SU-DHL-6 (cell line): Measurements from ENCODE around the gene NDUFS6.

Experiments
- H2AFZ ChIP-seq: fragments of 200-600 bp; sonication (generic); 2 replicates; pipeline ENCODE4 v1.6.1; 2014; ENCODE audit warnings: low read depth, mild to moderate bottlenecking, moderate library complexity, mixed read lengths, antibody characterized with exemption, low read length; ENCODE audit not compliant: severe bottlenecking
- H3F3A ChIP-seq: fragments of 200-600 bp; shearing (Covaris generic); 2 replicates; pipeline ENCODE4 v1.6.0; 2016; ENCODE audit warnings: antibody characterized with exemption, mild to moderate bottlenecking; ENCODE audit not compliant: insufficient read depth
- H3K27ac ChIP-seq: fragments of 200-600 bp; sonication (generic); 2 replicates; pipeline ENCODE4 v1.5.1; 2016; ENCODE audit warnings: low read depth, mild to moderate bottlenecking, low read length, moderate library complexity, mixed read lengths
- H3K27me3 ChIP-seq: fragments of 200-600 bp; sonication (generic), shearing (Covaris generic); 2 replicates; pipeline ENCODE4 v1.6.0; 2014; ENCODE audit warnings: mild to moderate bottlenecking, low read length
- H3K36me3 ChIP-seq: fragments of 200-600 bp; sonication (generic); 2 replicates; pipeline ENCODE4 v1.6.1; 2014; ENCODE audit warnings: mild to moderate bottlenecking, low read length, mixed read lengths
- H3K4me2 ChIP-seq: fragments of 300-600, 200-600 bp; shearing (Covaris generic), sonication (generic); 2 replicates; pipeline ENCODE4 v1.6.0; 2014; ENCODE audit warnings: low read length, low read depth, mild to moderate bottlenecking; ENCODE audit not compliant: poor library complexity, severe bottlenecking
- H3K4me3 ChIP-seq: fragments of 200-600 bp; sonication (generic); 2 replicates; pipeline ENCODE4 v1.5.1; 2014; ENCODE audit warnings: antibody characterized with exemption, low read length, mild to moderate bottlenecking, mixed read lengths; ENCODE audit not compliant: insufficient read depth, poor library complexity, severe bottlenecking
- H3K79me2 ChIP-seq: fragments of 200-600 bp; sonication (generic); 2 replicates; pipeline ENCODE4 v1.6.1; 2014; ENCODE audit warnings: mild to moderate bottlenecking, low read length, moderate library complexity; ENCODE audit not compliant: insufficient read depth
- H3K9ac ChIP-seq: fragments of 200-600 bp; sonication (generic); 2 replicates; pipeline ENCODE4 v1.7.0; 2014; ENCODE audit warnings: mild to moderate bottlenecking, low read length
- H3K9me2 ChIP-seq: fragments of 200-600 bp; sonication (generic); replicated peaks from 2 replicates; pipeline ENCODE4 v1.6.1; 2014; ENCODE audit warnings: low read length; ENCODE audit not compliant: insufficient read depth
- H3K9me3 ChIP-seq: fragments of 200-600 bp; sonication (generic); 2 replicates; pipeline ENCODE4 v1.6.1; 2014; ENCODE audit warnings: low read length, mixed read lengths; ENCODE audit not compliant: insufficient read depth
- H4K20me1 ChIP-seq: fragments of 200-600 bp; sonication (generic); 2 replicates; pipeline ENCODE4 v1.6.1; 2014; ENCODE audit warnings: low read depth, mild to moderate bottlenecking, antibody characterized with exemption, low read length, moderate library complexity, mixed read lengths
- CTCF ChIP-seq: fragments of 200-600 bp; sonication (generic); IDR thresholded peaks from one replicate; pipeline ENCODE4 v1.5.1; 2017; ENCODE audit warnings: antibody characterized with exemption, mild to moderate bottlenecking, low read length, moderate library complexity; ENCODE audit not compliant: insufficient read depth, poor library complexity, severe bottlenecking
- EZH2phosphoT487 ChIP-seq: fragments of 200-600 bp; sonication (generic), shearing (Covaris generic); conservative IDR thresholded peaks from 2 replicates; pipeline ENCODE4 v1.6.1; 2018; ENCODE audit warnings: mild to moderate bottlenecking, antibody characterized with exemption, low read length, moderate library complexity, mixed read lengths

Gene NDUFS6

GRCh38 chr5:1771149-1772065 is 29.8 kb upstream of the NDUFS6 start:
- no peak overlapping the region for H3K4me3 ChIP-seq
- no peak overlapping the region for H2AFZ ChIP-seq
- TF ChIP-seq EZH2phosphoT487 = no peak
- H3K27me3 ChIP-seq = no peaks in the 10 kb centered on the region
- no peaks in the 10 kb centered on the region for H3K9me3 ChIP-seq
- H3K79me2 ChIP-seq = no peaks in the 10 kb centered on the region
- H3K9ac ChIP-seq = no peak overlapping the region
- H3F3A ChIP-seq = no peaks in the 10 kb centered on the region
- H3K36me3 ChIP-seq = no peaks in the 10 kb centered on the region
- no peaks in the 10 kb centered on the region for H4K20me1 ChIP-seq
- no peaks in the 10 kb centered on the region for H3K9me2 ChIP-seq
- no peak overlapping the region for H3K4me2 ChIP-seq
- H3K27ac ChIP-seq = no peak overlapping the region

GRCh38 chr5:1772634-1773033 is 28.6 kb upstream of the NDUFS6 start:
- Histone ChIP-seq H2AFZ (no peak overlapping the region), H3K4me3 (no peak overlapping the region), H3K9me3 (no peaks in the 10 kb centered on the region), H3K27me3 (no peaks in the 10 kb centered on the region), H3K36me3 (no peaks in the 10 kb centered on the region), H3K9ac (no peak overlapping the region), H3F3A (no peaks in the 10 kb centered on the region), H3K79me2 (no peaks in the 10 kb centered on the region), H4K20me1 (no peaks in the 10 kb centered on the region), H3K9me2 (no peaks in the 10 kb centered on the region), H3K27ac (no peak overlapping the region), H3K4me2 (no peak overlapping the region)
- TF ChIP-seq EZH2phosphoT487 (no peak), CTCF (no peak)

- Histone ChIP-seq H3K79me2 (no peaks in the 10 kb centered on the region), H4K20me1 (no peaks in the 10 kb centered on the region), H3K4me2 (no peak overlapping the region), H3K9me2 (no peaks in the 10 kb centered on the region), H3K27ac (no peak overlapping the region), H3K4me3 (no peak overlapping the region), H3F3A (no peaks in the 10 kb centered on the region), H3K9ac (no peak overlapping the region), H2AFZ (no peak overlapping the region), H3K36me3 (no peaks in the 10 kb centered on the region), H3K9me3 (no peaks in the 10 kb centered on the region), H3K27me3 (no peaks in the 10 kb centered on the region)
- no peak for TF ChIP-seq EZH2phosphoT487
- TF ChIP-seq CTCF = no peak
These were observed 24.4 kb upstream of the NDUFS6 start for GRCh38 chr5:1776831-1777230.
